Lung (tissue), 12 donors: ENCODE results near the gene LRTM1. TPM values are rescaled to one million over a fixed set of nuclear protein-coding genes. Genes with fewer than 3 reads are reported as not detected.

Experiments used
- ATAC-seq: fragments of 200-7000 bp; cut with Tn5 transposase; one replicate; pipeline ENCODE4 v1.9.1; 2020; ENCODE audit warnings: moderate number of reproducible peaks; ENCODE audit not compliant: insufficient read depth, low FRiP score
- DNase-seq, 3 donors: peaks; one replicate each; pipeline ENCODE4 v3.0.0-alpha.2; 2013 to 2017
- H3K27ac ChIP-seq, 2 donors: one replicate each; pipeline ENCODE4 v1.5.1; 2013; ENCODE audit warnings: mild to moderate bottlenecking in 2 of 2, moderate library complexity in 2 of 2, control low read depth in 1 of 2, inconsistent platforms in 1 of 2, low read depth in 1 of 2, low read length in 1 of 2
- H3K27me3 ChIP-seq, 3 donors: one replicate each; pipeline ENCODE4 v1.5.1; 2013; ENCODE audit warnings: low read length in 2 of 3; ENCODE audit not compliant: control insufficient read depth in 3 of 3, insufficient read depth in 3 of 3
- H3K36me3 ChIP-seq, 4 donors: one replicate each; pipeline ENCODE4 v1.5.1; 2013; ENCODE audit warnings: low read length in 4 of 4, mild to moderate bottlenecking in 1 of 4, moderate library complexity in 1 of 4; ENCODE audit not compliant: control insufficient read depth in 4 of 4, insufficient read depth in 4 of 4
- H3K4me1 ChIP-seq, 5 donors: one replicate each; pipeline ENCODE4 v1.5.1; 2013; ENCODE audit warnings: low read length in 5 of 5, mild to moderate bottlenecking in 2 of 5, moderate library complexity in 1 of 5; ENCODE audit not compliant: control insufficient read depth in 5 of 5, insufficient read depth in 5 of 5
- H3K4me3 ChIP-seq: one replicate; pipeline ENCODE4 v1.5.1; 2013; ENCODE audit warnings: mild to moderate bottlenecking, control low read depth, moderate library complexity
- H3K9ac ChIP-seq, 2 donors: one replicate each; pipeline ENCODE4 v1.5.1; 2013; ENCODE audit warnings: low read length in 2 of 2, control low read depth in 1 of 2; ENCODE audit not compliant: insufficient read depth in 1 of 2
- H3K9me3 ChIP-seq, 4 donors: one replicate each; pipeline ENCODE4 v1.5.1; 2013; ENCODE audit warnings: low read length in 3 of 4, mild to moderate bottlenecking in 1 of 4, moderate library complexity in 1 of 4; ENCODE audit not compliant: control insufficient read depth in 4 of 4, insufficient read depth in 3 of 4
- CTCF ChIP-seq: IDR thresholded peaks from 2 replicates; pipeline ENCODE4 v1.5.1; 2012; ENCODE audit warnings: mild to moderate bottlenecking; ENCODE audit errors: control extremely low read depth, extremely low read depth
- WGBS, 2 donors: extraction: QIAGEN DNeasy Blood & Tissue Kit; methylation state at CpG; one replicate each; pipeline ENCODE4 v1.1.7; 2013; 5-methylcytosine and 5-hydroxymethylcytosine counted together
- polyA plus RNA-seq, 2 donors: library from polyadenylated mRNA; stranded (reverse); fragments of 200-250 nt; gene quantifications; one replicate each; pipeline ENCODE4 v1.2.1, GENCODE V29; 2013
- total RNA-seq, 2 donors: library from RNA; depleted of rRNA in 1 of 2; stranded (reverse); fragments of >200 nt in 1 of 2; gene quantifications; one replicate each; pipeline ENCODE4 v1.2.1, GENCODE V29; 2014 to 2021
- donor health status: control.
- donor health status: control.
- donor health status: Bipolar disorder and iron deficiency.
- donor health status: healthy.
- donor health status: DM: yes; HTN: yes; CAD: no.

Gene LRTM1
- total and polyA plus RNA-seq, 4 donors: not detected

DNA sequence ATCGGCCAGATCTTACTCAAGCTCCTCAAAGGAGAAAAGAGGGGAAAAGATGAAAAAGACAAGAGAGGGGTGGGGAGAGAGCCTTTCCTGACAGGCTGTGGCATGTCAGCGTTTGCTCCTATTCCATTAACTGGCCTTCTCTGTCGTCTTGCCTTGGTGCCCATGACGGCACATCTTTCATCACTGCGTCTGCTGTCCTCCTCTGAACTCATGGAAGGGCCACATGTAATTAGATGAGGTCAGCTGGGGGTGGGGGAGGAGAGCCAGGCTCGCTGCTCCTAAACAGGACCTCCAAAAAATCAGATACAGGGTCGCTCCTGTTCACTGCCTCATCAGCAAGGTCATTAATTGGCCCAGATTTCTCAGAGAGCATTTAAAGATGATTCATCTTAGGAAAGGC lies 49.7 kb downstream of the LRTM1 start:
- DNase-seq (peak in 2 of 3 donors; percentile 7 to 19), ATAC-seq (no peak)
- H3K9ac ChIP-seq: no peak overlapping the region
- no peaks in the 10 kb centered on the region for H3K4me1 ChIP-seq
- no peaks in the 10 kb centered on the region for H3K9me3 ChIP-seq
- H3K27me3 ChIP-seq: peaks cover 0 to 8% (median 4%) of the 10 kb centered on the region in 3 donors
- 60 to 72% methylated on average over 7 of the region's 7 CpGs for WGBS, 2 donors
- H3K27ac ChIP-seq: no peak overlapping the region
- no peaks in the 10 kb centered on the region for H3K36me3 ChIP-seq
- H3K4me3 ChIP-seq: no peak overlapping the region
- no peak for TF ChIP-seq CTCF

DNA sequence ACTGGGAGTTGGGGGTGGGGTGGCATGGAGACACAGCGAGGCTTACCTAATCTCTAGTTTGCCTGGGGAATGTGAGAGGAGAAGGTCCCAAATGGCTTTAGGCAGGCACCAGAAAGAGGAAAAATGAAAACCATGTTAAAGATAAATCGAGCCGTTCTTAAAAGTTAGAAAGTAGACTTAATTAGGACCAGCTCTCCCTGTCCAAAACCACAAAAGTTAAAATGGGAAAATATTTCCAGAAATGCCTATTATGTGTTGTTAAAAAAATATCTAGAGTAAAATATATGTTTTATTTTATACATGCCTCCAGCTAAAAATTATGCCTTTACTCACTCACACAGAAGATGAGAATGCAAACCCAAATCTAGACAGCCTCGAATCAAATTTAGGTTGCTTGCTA lies 50.1 kb downstream of the LRTM1 start:
- Histone ChIP-seq H3K27ac (no peak overlapping the region), H3K4me1 (no peaks in the 10 kb centered on the region), H3K36me3 (no peaks in the 10 kb centered on the region), H3K4me3 (no peak overlapping the region), H3K27me3 (peaks cover 0 to 8% (median 4%) of the 10 kb centered on the region in 3 donors), H3K9ac (no peak overlapping the region), H3K9me3 (no peaks in the 10 kb centered on the region)
- DNase-seq: no peak
- WGBS, 2 donors: 85 to 86% methylated on average over 4 of the region's 4 CpGs
- no peak for TF ChIP-seq CTCF
- no peak for ATAC-seq

DNA sequence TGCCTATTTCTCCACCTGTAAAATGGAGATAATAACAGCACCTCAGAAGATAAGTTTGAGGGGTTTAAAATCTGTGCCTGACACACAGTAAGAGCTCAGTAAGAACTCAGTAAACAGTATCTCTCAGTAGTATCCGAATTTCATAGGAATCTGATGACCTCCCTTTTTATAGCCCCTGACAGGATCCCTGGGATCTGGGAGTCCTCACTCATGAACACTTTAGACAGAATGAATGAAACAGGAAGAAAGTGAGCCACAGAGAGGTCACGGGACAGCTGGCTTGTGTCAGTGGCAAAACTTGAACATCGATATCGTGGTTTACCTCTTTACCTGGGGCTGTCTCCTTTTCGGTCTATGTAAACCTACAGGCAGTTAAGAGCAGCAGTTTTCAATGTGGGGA lies 51.2 kb downstream of the LRTM1 start:
- ATAC-seq: no peak
- Histone ChIP-seq H3K27ac (no peak overlapping the region), H3K9ac (no peak overlapping the region), H3K4me3 (no peak overlapping the region), H3K36me3 (no peaks in the 10 kb centered on the region), H3K4me1 (no peaks in the 10 kb centered on the region), H3K27me3 (peaks cover 0 to 8% (median 4%) of the 10 kb centered on the region in 3 donors), H3K9me3 (no peaks in the 10 kb centered on the region)
- no peak for TF ChIP-seq CTCF
- WGBS, 2 donors: 76 to 80% methylated on average over 5 of the region's 5 CpGs
- DNase-seq: no peak

- WGBS, 2 donors: 79 to 81% methylated on average over 8 of the region's 8 CpGs
- H3K4me3 ChIP-seq: no peak overlapping the region
- ATAC-seq (no peak), DNase-seq (no peak)
- H3K9me3 ChIP-seq: no peaks in the 10 kb centered on the region
- H3K9ac ChIP-seq: no peak overlapping the region
- H3K27me3 ChIP-seq: peaks cover 0 to 8% (median 4%) of the 10 kb centered on the region in 3 donors
- no peak overlapping the region for H3K27ac ChIP-seq
- H3K36me3 ChIP-seq: no peaks in the 10 kb centered on the region
- no peaks in the 10 kb centered on the region for H3K4me1 ChIP-seq
- TF ChIP-seq CTCF: no peak
Observed at GRCh38 chr3:54875596-54876268, 52.1 kb downstream of the LRTM1 start.
